Ammon's horn (tissue), 1 donor: ENCODE results near the gene EFHC1.

Source experiments
- DNase-seq: peaks from one replicate; pipeline ENCODE4 v3.0.0-alpha.2; 2016; ENCODE audit warnings: low spot score

The EFHC1 gene

DNA sequence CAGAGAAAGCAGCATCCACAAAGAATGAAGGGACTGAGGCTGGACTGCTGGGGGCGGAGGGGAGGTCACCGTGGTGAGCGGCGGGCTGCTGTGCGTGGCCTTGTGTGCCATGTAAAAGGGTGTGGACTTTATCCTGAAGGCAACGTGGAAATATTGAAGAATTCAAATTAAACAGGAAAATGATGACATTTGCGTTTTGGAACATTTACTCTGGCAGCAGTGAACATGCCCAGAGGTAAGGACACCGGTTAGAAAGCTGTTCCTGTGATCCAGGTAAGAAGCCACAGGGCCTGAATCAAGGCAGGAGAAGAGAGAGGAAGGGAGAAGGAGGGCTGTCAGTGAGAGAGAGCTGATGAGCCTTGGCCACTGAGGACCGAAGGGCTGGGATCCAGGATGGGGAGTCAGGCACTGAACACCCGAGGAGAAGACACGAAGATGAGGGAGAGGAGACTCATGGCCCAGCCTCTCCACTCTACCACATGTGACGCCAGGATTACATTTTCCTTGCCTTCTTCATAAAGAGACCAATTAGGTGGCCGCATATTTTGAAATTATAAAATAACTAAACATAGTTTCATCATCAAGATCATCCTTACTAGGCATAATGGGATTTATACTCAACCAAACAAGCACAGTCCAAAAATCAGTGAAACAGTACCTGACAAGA is 98.3 kb downstream of the EFHC1 start:
- DNase-seq = no peak

DNA sequence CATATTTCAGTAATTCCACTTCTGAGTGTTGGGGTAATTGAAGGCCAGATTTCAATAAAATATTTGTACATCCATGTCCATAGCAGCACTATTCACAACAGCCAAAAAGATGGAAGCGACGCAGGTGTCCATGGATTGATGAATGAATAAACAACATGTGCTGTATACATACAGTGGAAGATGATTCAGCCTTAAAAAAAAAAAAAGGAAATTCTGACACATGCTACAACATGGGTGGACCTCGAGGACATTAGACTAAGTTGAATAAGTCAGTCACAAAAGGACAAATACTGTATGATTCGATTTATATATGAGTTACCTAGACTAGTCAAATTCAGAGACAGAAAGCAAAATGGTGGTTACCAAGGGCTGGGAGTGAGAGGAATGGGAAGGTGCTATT is 99.5 kb downstream of the EFHC1 start:
- DNase-seq = no peak

DNA sequence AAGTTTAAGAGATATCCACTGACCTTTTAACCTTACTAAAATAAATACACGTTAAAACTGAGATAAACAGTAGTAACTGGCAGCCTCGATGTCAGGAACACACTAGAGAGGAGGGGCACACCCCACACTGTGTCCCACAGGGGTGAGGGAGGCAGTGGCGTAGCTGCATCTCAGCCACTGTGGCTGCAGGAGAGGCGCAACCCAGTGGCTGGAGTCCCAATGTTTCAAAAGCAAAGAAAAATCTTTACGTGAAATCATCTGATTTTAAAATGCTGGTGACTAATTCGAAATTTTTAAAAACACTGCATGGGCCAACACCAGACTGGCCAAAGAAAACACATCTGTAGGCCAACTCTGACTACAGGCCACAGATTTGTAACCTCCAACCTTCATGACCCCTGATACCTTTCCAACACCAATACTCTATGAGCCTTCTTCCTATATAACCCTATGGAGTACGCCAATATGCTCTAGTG is 102.0 kb downstream of the EFHC1 start:
- no peak for DNase-seq

- DNase-seq = no peak
These were observed 102.5 kb downstream of the EFHC1 start for GRCh38 chr6:52522655-52523054.

DNA sequence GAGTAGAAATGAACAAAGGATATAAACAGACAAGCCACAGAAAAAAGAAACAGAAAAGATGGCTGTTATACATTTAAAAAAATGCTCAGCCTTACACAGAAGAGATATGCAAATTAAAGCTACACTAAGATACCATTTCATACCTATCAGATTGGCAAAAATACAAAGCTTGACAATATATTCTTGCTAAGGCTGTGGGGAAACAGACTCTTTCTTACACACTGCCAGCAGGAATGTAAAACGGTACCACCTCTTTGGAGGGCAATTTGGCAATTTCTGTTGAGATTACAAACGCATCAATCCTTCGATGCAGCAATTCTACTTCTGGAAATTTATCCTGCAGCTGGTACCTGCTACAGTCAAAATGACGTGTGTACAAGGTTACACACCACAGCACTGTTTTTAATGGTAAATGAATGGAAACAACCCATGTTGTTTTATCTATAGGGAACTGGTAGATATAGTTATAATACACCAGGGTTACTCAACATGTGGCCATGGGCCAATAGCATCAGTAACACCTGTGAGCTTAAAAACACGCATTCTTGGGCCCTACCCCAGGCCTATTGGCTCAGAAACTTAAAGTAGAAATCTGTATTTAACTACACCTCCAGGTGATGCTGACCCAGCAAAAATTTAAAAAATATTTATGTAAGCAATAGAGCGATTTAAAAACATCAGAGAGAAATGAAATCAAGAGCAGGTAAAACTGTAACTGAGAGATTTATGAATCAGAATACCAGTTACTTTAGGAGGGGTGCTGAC is 103.4 kb downstream of the EFHC1 start:
- DNase-seq = no peak

DNA sequence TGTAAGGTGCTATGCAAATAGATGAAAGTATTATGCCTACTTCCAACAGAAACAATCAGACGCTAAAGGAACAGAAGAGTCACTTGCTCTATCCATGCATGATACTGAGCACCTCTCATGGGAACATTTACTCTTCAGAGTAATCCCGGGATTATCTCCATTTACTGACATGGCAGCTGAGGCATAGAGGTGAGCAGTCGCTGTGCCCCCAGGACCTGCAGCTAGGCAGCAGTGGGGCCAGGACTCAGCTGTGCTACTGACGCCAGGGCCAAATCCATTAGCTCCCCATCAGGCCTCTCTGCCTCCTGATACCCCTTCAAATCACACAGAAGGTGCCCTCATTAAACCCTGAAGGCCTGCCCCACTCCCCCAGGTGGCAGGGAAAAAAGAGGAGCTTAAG is 104.8 kb downstream of the EFHC1 start:
- no peak for DNase-seq

- DNase-seq = no peak
These were observed 106.5 kb downstream of the EFHC1 start for GRCh38 chr6:52526634-52527033.

DNA sequence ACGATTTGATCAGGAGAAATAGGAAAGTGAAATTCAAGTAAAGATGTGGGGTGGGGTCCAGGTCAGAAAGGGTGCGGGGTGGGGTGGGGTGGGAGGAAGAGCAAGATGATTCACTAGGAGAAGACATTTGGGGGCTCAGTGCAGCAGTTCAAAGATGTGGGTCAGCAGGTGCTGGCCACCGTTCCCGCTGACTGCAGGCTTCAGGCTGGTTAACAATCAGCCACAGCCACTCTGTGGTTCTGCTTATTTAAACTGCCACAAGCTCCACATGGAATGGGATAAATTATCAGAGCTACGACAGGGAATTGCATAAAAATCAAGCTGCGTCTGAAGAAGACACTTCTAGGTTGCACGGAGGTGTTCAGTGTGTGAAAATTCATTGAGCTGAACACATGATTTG is 107.3 kb downstream of the EFHC1 start:
- DNase-seq = no peak

GRCh38 chr6:52529311-52529710 is 109.2 kb downstream of the EFHC1 start:
- no peak for DNase-seq

GRCh38 chr6:52530351-52530750 is 110.2 kb downstream of the EFHC1 start:
- no peak for DNase-seq

- DNase-seq = no peak
These were observed 111.3 kb downstream of the EFHC1 start for GRCh38 chr6:52531396-52531795.

- DNase-seq = no peak
These were observed 111.7 kb downstream of the EFHC1 start for GRCh38 chr6:52531834-52532233.

DNA sequence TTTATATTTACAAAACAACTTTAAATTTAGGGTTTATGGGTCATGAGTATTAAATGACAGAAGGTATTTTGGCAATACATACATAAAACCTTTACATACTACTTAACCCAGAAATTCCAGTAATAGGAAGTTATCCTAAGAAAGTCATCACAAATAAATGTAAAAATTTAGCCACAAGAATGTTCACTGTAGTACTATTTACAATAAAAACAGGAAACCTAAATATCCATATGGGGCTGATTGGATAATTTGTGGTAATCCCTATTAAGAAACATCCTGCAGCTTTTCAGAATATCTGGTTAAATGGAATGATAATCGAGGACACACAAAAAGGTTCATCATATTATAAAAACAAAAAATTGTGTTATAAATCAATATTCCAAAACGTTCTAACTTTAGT is 112.3 kb downstream of the EFHC1 start:
- no peak for DNase-seq

GRCh38 chr6:52533491-52533890 is 113.3 kb downstream of the EFHC1 start:
- DNase-seq = no peak

DNA sequence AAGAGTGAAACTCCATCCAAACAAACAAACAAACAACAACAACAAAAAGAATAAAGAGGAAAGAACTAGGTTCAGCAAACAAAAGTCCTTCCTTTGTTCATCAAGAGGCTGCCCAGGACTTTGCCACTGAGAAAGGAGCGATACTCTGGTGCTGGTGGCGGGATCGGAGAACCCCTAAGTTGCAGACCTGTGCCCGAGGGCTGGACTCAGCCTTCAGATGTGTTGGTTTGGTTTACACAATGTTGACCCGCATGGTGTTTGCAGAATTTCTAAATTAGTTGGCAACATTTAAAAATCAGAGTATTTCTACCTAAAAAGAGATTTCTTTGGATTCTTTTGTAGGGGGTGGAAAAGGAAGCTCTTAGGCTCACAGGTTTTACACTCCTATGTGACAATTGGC is 114.2 kb downstream of the EFHC1 start:
- no peak for DNase-seq

GRCh38 chr6:52534966-52535390 is 114.8 kb downstream of the EFHC1 start:
- no peak for DNase-seq

GRCh38 chr6:52535711-52536423 is 115.7 kb downstream of the EFHC1 start:
- DNase-seq = no peak

GRCh38 chr6:52536424-52536916 is 116.3 kb downstream of the EFHC1 start:
- no peak for DNase-seq

DNA sequence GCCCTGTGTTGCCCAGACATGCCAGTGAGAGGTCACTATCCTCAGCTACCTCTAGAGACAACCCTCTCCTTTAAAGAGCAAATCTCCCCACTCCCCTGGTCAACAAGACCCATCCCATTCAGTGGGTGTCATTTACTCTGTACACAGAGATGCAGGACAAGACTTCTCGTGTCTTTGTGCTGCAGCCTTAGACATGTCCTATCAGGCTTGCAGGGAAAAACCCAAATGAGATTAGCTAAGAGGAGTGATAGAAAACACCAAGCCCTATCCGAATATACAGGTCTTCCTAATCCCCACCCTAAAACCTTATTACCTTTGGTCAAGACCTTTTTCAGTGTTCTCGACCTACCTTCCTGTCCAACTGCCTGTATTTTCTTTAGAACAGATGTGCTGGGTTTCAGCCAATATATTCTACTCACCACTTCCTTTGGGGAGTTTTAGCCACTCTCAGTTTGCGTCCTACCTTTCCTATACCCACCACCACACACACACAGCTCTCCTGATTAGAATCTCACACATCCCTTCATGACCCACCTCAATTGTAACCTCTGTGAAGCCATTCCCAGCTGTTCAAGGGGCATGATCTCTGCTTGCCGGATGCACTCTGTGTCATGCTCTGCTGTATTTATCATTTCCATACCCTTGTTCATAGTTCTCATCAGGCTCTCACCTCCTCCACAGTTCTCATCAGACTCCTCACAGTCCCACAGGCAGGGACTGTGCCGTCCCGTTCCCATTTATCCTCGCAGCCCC is 117.0 kb downstream of the EFHC1 start:
- DNase-seq = no peak

DNA sequence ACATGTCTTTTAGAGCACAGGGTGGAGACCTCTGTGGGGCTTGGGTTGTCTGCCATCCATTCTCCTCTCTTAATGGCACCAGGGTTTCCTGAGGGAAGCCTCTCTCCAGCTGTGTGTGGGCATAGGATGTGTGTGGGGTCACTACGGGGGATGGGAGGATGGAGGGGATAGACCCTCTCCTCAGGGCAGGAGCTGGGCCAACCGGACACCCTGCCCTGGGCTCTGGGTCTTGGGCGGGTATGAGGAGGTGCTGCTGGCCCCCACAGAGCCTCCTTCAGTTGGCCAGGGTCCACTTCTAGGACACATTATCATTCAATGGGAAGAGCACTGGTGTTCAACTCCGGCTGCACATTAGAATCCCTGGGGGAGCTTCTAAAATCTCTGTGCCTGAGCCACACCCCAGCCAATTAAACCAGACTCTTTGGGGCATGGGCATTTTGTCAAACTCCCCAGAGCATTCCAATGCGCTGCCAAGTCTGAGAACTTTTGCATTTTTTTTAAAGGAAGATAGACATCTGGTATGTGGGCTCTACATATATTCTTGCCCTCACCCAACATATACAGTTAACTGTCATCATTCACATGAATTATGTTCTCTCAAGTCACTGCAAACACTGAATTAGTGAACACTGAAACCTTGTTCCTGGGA is 118.2 kb downstream of the EFHC1 start:
- no peak for DNase-seq

GRCh38 chr6:52538901-52539354 is 118.8 kb downstream of the EFHC1 start:
- DNase-seq = no peak
